H1 (cell line): ENCODE results near the gene AFG1L.

ENCODE experiments used
- BRCA1 ChIP-seq: IDR thresholded peaks from 2 replicates; pipeline ENCODE4 v1.6.1; 2012; ENCODE audit warnings: low read depth, low read length, improper control_type of control experiment
- EZH2 ChIP-seq: fragments of 200-600 bp; sonication (generic); IDR thresholded peaks from 2 replicates; pipeline ENCODE4 v1.7.1; 2012; ENCODE audit warnings: low read depth, mild to moderate bottlenecking, moderate library complexity, low read length, inconsistent platforms; ENCODE audit not compliant: severe bottlenecking
- FOSL1 ChIP-seq: IDR thresholded peaks from 2 replicates; pipeline ENCODE4 v1.6.1; 2011; ENCODE audit warnings: mild to moderate bottlenecking, low read depth, low read length, moderate library complexity; ENCODE audit not compliant: insufficient read depth
- RBBP5 ChIP-seq: IDR thresholded peaks from 2 replicates; pipeline ENCODE4 v1.7.1; 2012; ENCODE audit warnings: low read depth, mild to moderate bottlenecking, inconsistent platforms, low read length, moderate library complexity, borderline replicate concordance
- SIN3A ChIP-seq, 2 experiments: IDR thresholded peaks in 1 of 2; conservative IDR thresholded peaks in 1 of 2; 2 replicates each; pipeline ENCODE4 v1.6.1; 2011 to 2012; ENCODE audit warnings: low read length in 2 of 2, improper control_type of control experiment in 1 of 2, low read depth in 1 of 2, mild to moderate bottlenecking in 1 of 2
- SRF ChIP-seq: IDR thresholded peaks from 2 replicates; pipeline ENCODE4 v1.6.1; 2011; ENCODE audit warnings: mild to moderate bottlenecking, low read depth, low read length, moderate library complexity
- TAF1 ChIP-seq: IDR thresholded peaks from 2 replicates; pipeline ENCODE4 v1.6.1; 2011; ENCODE audit warnings: mild to moderate bottlenecking, low read depth, low read length
- TCF12 ChIP-seq: IDR thresholded peaks from 2 replicates; pipeline ENCODE4 v1.6.1; 2011; ENCODE audit warnings: low read depth, mild to moderate bottlenecking, low read length
- YY1 ChIP-seq: IDR thresholded peaks from 2 replicates; pipeline ENCODE4 v1.6.1; 2011; ENCODE audit warnings: low read depth, mild to moderate bottlenecking, low read length
- ZNF274 ChIP-seq: IDR thresholded peaks from 2 replicates; pipeline ENCODE4 v1.7.0; 2012; ENCODE audit warnings: low read length, borderline replicate concordance; ENCODE audit errors: extremely low read depth
- TF ChIP-seq, protein P1 (sequence below), 3 experiments: IDR thresholded peaks; 1 replicate in 2 of 3; 2 replicates in 1 of 3; pipeline versions ENCODE4 v1.5.1 to v1.6.1; 2011; ENCODE audit warnings: low read length in 3 of 3, mild to moderate bottlenecking in 3 of 3, inconsistent platforms in 2 of 3, low read depth in 1 of 3, moderate library complexity in 1 of 3; ENCODE audit not compliant: insufficient read depth in 1 of 3; ENCODE audit errors: control extremely low read depth in 1 of 3
- TF ChIP-seq, protein P2 (sequence below): IDR thresholded peaks from 2 replicates; pipeline ENCODE4 v1.6.1; 2012; ENCODE audit warnings: inconsistent platforms

DNA sequence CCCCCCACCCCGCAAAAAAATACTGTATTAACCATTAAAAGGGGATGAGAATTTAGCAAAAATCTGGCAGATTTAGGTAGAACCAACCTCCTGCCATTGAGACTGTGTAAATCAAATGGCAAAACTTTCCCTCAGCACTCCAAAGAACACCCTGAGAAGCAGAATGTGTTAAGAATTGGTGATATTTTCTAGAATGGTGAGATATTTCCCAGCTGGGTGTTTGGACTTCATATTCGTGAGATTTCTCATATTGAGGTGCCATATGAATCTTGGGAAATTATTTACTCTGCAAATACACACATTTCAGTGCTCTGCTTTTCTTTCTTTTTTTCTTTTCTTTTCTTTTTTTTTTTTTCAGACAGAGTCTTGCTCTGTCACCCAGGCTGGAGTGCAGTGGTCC, 199.6 kb downstream of the AFG1L start:
- no peak for TF ChIP-seq YY1
- TF ChIP-seq TCF12 = no peak
- no peak for TF ChIP-seq EZH2
- TF ChIP-seq ZNF274 = no peak
- TF ChIP-seq FOSL1 = no peak
- TF ChIP-seq, protein P1, sequence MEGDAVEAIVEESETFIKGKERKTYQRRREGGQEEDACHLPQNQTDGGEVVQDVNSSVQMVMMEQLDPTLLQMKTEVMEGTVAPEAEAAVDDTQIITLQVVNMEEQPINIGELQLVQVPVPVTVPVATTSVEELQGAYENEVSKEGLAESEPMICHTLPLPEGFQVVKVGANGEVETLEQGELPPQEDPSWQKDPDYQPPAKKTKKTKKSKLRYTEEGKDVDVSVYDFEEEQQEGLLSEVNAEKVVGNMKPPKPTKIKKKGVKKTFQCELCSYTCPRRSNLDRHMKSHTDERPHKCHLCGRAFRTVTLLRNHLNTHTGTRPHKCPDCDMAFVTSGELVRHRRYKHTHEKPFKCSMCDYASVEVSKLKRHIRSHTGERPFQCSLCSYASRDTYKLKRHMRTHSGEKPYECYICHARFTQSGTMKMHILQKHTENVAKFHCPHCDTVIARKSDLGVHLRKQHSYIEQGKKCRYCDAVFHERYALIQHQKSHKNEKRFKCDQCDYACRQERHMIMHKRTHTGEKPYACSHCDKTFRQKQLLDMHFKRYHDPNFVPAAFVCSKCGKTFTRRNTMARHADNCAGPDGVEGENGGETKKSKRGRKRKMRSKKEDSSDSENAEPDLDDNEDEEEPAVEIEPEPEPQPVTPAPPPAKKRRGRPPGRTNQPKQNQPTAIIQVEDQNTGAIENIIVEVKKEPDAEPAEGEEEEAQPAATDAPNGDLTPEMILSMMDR (IDR thresholded peaks at IDR 0.05; ENCODE audit: control extremely low read depth in 1 of 3, insufficient read depth in 1 of 3, low read depth in 1 of 3, low read length in 3 of 3) = no peak
- TF ChIP-seq TAF1 = no peak
- no peak for TF ChIP-seq RBBP5
- TF ChIP-seq, protein P2, sequence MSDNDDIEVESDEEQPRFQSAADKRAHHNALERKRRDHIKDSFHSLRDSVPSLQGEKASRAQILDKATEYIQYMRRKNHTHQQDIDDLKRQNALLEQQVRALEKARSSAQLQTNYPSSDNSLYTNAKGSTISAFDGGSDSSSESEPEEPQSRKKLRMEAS = no peak
- no peak for TF ChIP-seq SIN3A (conservative IDR thresholded peaks at IDR 0.05 in 1 of 2, IDR thresholded peaks at IDR 0.05 in 1 of 2; ENCODE audit: low read depth in 1 of 2, low read length in 2 of 2)
- no peak for TF ChIP-seq SRF
- no peak for TF ChIP-seq BRCA1
